Left ventricle myocardium inferior (tissue), 1 donor: ENCODE results near the gene BRAF. TPM values are rescaled to one million over a fixed set of nuclear protein-coding genes. Genes with fewer than 3 reads are reported as not detected.

Source experiments
- DNase-seq: peaks from one replicate; pipeline ENCODE4 v3.0.0-alpha.2; 2020
- H3K27ac ChIP-seq: fragments of 200-600 bp; replicated peaks from 2 replicates; pipeline ENCODE4 v1.8.0; 2021
- H3K27me3 ChIP-seq: fragments of 200-600 bp; 2 replicates; pipeline ENCODE4 v1.8.0; 2021; ENCODE audit warnings: low read depth
- H3K36me3 ChIP-seq: fragments of 200-600 bp; 2 replicates; pipeline ENCODE4 v1.8.0; 2021
- H3K4me1 ChIP-seq: fragments of 200-600 bp; 2 replicates; pipeline ENCODE4 v1.8.0; 2021
- H3K4me3 ChIP-seq: fragments of 200-600 bp; 2 replicates; pipeline ENCODE4 v1.8.0; 2021; ENCODE audit warnings: mild to moderate bottlenecking, moderate library complexity
- H3K9me3 ChIP-seq: fragments of 200-600 bp; replicated peaks from 2 replicates; pipeline ENCODE4 v1.8.0; 2021
- CTCF ChIP-seq: fragments of 200-600 bp; IDR thresholded peaks from 2 replicates; pipeline ENCODE4 v1.8.0; 2021; ENCODE audit warnings: antibody characterized with exemption, mild to moderate bottlenecking, borderline replicate concordance
- intact Hi-C: fragments of 100-400 bp; cut with micrococcal nuclease; formaldehyde crosslinking; loops from one replicate; pipeline ENCODE4 v1.11.0; 2022
- total RNA-seq: library from RNA; stranded (reverse); fragmentation: NEBNext Ultra II Directional; extraction: Animal tissue kit (Norgen Biotek cat#: 25700); gene quantifications from one replicate; pipeline ENCODE4 v1.2.1, GENCODE V29; 2021
- donor health status: DM: no; HTN: yes; CAD: no; lungs with severe emphysema.

Gene BRAF
- total RNA-seq, 1 donor from 2014 or later = 18.8 TPM

- H3K27ac ChIP-seq = peak overlapping the region; percentile 98
- peaks cover 52% of the 10 kb centered on the region for H3K4me1 ChIP-seq
- H3K9me3 ChIP-seq = peaks cover 4% of the 10 kb centered on the region
- TF ChIP-seq CTCF = no peak
- no peaks in the 10 kb centered on the region for H3K27me3 ChIP-seq
- no peaks in the 10 kb centered on the region for H3K36me3 ChIP-seq
- DNase-seq = no peak
- intact Hi-C loops = no loop called here
- peak overlapping the region; percentile 96 for H3K4me3 ChIP-seq
Measured at GRCh38 chr7:140923358-140924006, 1.2 kb downstream of the BRAF start.

GRCh38 chr7:140922741-140923345, 1.9 kb downstream of the BRAF start:
- TF ChIP-seq CTCF = no peak
- Histone ChIP-seq H3K27ac (peak overlapping the region; percentile 98), H3K36me3 (no peaks in the 10 kb centered on the region), H3K9me3 (peaks cover 4% of the 10 kb centered on the region), H3K4me1 (peaks cover 59% of the 10 kb centered on the region), H3K4me3 (peak overlapping the region; percentile 96), H3K27me3 (no peaks in the 10 kb centered on the region)
- intact Hi-C loops = no loop called here
- no peak for DNase-seq

- intact Hi-C loops = no loop called here
- no peak overlapping the region for H3K27ac ChIP-seq
Measured at GRCh38 chr7:140920745-140921144, 4.0 kb downstream of the BRAF start.

GRCh38 chr7:140918236-140918635, 6.5 kb downstream of the BRAF start:
- no peak for TF ChIP-seq CTCF
- Histone ChIP-seq H3K27me3 (no peaks in the 10 kb centered on the region), H3K4me3 (no peak overlapping the region), H3K27ac (no peak overlapping the region), H3K9me3 (no peaks in the 10 kb centered on the region), H3K4me1 (peaks cover 59% of the 10 kb centered on the region), H3K36me3 (no peaks in the 10 kb centered on the region)
- DNase-seq = no peak
- intact Hi-C loops = no loop called here

More at GRCh38 chr7:140920745-140921144, 4.0 kb downstream of the BRAF start:
- no peak for DNase-seq
- no peak for TF ChIP-seq CTCF
- Histone ChIP-seq H3K36me3 (no peaks in the 10 kb centered on the region), H3K9me3 (no peaks in the 10 kb centered on the region), H3K4me1 (peaks cover 64% of the 10 kb centered on the region), H3K27me3 (no peaks in the 10 kb centered on the region), H3K4me3 (no peak overlapping the region)

- Histone ChIP-seq H3K9me3 (no peaks in the 10 kb centered on the region), H3K4me3 (no peak overlapping the region), H3K4me1 (peaks cover 59% of the 10 kb centered on the region), H3K27ac (no peak overlapping the region), H3K27me3 (no peaks in the 10 kb centered on the region), H3K36me3 (no peaks in the 10 kb centered on the region)
- no peak for TF ChIP-seq CTCF
- intact Hi-C loops = no loop called here
- no peak for DNase-seq
Measured at GRCh38 chr7:140917258-140917657, 7.5 kb downstream of the BRAF start.
